Raji (cell line): Measurements from ENCODE around the gene MROH7.

Experiments used
- POLR2A ChIP-seq: IDR thresholded peaks from 2 replicates; pipeline ENCODE4 v1.6.1; 2011; ENCODE audit warnings: low read depth, low read length, control low read depth; ENCODE audit not compliant: insufficient read depth

The MROH7 gene

DNA sequence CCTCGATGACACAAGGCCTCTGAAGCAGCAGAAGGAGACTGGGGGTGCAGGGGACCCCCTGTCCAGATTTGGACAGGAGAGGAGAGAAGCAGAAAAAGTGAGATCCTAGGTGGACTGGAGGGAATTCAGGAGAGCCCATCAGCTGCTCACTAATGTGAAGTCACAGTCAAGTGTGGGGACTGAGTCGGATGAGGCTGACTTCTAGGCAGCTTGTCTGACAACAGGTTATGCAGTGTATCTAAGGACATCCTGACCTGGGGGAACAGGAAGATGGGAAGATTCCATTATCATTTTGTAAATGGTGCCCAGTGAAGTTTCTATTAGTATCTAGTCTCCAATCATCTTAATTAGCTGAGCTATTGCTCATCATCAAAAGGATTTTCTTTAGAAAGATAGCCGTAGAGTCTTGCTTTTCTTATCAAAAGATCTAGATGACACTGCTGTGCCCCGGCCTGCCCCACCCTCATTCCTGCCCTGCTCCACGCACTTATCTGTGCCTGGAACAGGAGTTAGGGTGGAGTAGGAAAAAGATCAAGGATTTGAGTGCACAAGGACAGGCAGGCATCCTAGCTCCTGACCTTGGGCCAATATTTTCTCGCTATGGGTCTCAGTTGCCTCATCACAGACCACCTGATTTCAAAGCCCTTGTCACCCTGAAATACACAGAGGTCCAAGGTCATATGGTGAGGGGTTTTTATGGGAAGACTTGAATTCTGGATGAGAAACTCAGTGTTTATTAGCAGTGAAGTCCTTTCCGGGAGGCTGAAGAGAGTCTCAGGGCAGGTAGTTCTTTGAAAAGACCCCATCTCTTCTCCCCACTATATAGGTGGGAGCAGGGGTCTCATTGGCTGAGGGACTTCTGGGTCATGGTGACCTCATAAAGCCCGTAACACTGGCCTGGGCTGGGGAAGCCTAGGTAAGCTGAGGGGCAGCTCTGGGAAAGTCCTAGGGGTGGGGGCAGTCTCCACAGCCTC, at the start of gene MROH7:
Gene MROH7 (plus strand): TSS at position 924 of the 974 bp plus-strand sequence. CDS start 11,141 bp downstream, outside the sequence.
- TF ChIP-seq POLR2A = no peak

DNA sequence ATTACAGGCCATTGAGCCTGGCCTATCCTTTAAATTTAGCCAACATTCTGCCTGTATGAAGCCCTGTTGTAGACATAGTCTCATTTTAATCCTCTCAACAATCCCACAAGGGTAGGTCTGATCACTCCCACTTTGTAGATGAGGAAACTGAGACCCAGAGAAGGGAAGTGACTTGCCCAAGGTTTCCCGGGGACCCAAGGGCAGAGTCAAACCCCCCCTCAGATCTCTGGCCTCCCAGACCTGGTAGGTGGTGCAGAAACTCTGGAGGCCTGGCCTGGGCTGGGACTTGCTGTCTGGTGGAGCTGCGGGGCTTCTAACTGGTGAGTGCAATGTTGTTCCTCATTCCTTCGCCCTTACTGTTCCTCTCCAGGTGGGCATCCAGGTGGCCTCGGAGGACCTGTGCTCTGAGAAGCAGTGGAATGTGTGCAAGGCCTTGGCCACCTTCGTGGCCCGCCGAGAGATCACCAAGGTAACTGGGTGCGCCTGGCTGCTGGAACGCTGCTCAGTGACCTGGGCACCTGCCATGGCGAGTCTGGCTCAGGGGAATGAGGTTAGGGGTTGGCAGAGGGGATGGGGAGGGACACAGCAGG, 47.9 kb upstream of the MROH7 start:
- TF ChIP-seq POLR2A = no peak

- no peak for TF ChIP-seq POLR2A
Observed at GRCh38 chr1:54594463-54594862, 47.1 kb upstream of the MROH7 start.

- no peak for TF ChIP-seq POLR2A
Observed at GRCh38 chr1:54595956-54596498, 45.6 kb upstream of the MROH7 start.

DNA sequence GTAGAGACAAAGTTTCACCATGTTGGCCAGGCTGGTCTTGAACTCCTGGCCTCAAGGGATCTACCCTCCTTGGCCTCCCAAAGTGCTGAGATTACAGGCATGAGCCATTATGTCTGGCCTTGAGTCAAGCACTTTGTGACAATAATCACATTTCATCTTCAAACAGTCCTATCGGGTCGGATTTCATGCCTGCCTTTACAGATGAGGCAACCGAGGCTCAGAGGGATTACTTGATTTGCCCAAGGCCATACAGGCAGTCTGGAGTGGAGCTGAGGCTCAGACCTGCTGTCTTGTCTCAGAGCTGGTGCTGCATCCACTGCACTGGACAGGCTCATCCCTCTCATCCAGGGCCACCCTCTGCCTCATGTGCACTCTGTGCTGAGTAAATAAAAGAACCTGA, 44.8 kb upstream of the MROH7 start:
- no peak for TF ChIP-seq POLR2A

GRCh38 chr1:54597455-54598030, 44.0 kb upstream of the MROH7 start:
- no peak for TF ChIP-seq POLR2A

- no peak for TF ChIP-seq POLR2A
Observed at GRCh38 chr1:54599211-54599823, 42.3 kb upstream of the MROH7 start.

DNA sequence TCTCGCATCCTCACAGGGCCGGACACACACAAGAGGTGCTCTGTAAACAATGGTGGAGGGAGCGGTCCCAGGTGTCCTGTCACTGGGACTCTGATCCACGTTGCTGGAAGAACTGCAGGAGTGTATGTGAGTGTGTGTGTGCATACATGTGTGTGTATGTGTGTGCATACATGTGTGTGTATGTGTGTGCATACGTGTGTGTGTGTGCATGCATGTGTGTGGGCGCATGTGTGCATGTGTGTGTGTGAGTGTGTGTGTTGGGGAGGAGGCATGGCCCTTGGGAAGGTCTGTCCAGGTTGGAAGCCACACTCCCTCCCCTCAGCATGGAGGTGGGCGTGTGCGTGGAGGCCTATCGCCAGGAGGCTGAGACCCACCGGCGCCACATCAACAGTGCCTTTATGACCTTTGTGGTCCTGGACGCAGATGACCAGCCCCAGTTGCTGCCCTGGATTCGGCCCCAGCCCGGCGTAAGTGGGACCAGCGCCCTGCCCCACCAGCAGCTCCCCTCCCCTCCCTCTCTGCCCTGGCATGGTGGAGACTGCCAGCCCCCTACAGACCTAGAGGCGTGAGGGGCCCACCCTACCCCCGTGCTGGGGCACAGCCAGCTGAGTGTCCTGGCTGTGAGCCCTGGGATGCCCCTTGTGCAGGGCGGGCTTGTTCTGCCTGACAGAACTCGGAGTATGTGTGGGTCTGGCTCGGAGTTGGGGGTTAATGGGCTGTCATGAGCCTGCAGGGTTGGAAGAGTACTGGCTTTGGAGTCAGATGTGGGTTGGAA, 40.5 kb upstream of the MROH7 start:
- TF ChIP-seq POLR2A = no peak

DNA sequence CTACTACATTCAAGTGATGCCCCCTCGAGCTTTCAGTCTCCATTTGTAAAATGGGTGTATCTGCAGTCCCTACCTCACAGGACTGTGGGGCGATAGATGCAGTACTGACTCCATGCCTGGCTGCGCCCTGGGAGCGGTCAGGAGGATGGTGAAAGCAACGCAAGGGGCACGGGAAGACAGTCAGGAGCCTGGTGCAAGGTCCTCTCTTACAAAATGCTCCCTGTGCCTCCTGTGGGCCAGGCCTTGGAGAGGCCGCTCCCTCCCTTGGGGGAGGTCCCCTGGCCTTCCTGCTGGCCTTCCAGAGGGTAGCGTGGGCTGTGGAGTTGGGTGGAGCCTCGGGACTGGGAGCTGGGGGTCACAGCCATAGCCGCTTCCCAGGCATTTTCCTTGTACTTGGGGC, 39.9 kb upstream of the MROH7 start:
- TF ChIP-seq POLR2A = no peak

DNA sequence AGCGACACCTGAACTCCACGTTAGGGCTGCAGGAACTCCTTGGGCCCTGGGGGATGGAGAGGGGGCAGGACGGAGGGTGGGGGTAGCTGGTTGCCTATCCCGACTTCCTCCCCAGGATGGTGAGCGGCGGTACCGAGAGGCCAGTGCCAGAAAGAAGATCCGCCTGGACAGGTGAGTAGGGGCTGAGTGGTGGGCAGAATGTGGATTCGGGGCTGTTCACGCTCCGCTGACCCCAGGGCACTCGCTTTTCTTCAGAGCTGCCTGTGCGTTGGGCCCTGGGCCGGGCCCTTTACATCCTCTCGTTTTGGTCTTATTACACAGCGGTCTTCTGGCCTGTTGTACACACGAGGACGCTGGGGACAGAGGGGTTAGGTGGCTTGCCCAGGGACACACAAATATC, 39.0 kb upstream of the MROH7 start:
- no peak for TF ChIP-seq POLR2A

- TF ChIP-seq POLR2A = no peak
Observed at GRCh38 chr1:54603241-54603640, 38.3 kb upstream of the MROH7 start.

DNA sequence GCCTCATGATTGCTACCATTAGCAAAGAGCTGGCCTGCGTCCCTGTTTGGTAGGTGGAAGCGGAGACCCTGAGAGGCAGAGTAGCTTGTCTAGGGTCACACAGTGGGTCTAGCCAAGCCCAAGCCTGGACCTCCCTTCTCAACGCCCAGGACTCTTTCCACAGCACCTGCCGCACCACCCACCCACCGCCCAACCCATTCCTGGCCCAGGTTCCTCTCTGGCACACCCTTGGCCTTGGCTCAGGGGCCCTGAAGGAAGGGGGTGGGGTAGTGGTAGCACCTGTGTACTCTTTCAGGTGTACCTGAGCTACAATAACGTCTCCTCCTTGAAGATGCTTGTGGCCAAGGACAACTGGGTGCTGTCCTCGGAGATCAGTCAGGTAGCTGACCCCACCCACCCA, 37.5 kb upstream of the MROH7 start:
- TF ChIP-seq POLR2A = no peak

DNA sequence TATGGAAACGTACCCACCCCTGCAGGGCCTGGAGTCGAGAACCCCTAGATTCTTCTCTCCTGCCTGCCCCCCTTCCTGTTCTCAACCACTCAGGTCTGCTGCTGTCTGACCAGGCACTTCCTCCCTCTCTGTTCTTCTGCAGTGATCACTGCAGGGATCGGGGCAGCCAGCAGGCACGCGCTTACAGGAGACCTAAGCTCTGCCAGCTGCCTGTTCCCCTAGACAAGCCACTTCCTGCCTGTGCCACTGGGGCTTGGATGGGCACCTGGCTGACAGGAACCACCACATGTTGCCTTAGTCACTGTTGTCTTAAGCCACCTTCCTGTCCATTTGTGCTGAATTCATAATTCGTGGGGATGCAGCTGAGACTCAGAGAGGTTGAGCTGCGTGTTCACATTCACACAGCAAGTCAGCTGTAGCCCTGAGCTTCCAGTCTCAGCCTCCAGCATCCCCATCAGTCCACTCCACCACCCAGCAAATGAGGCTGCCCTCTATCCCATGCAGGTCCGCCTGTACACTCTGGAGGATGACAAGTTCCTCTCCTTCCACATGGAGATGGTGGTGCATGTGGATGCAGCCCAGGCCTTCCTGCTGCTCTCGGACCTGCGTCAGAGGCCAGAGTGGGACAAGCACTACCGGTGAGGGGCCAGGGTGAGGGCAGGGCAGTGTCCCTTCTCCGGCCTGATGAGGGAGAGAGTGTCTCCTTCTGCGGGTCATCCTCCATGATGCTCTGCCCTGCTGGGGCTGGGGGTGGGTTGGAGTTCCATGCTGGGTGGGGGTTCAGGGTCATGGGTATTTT, 36.8 kb upstream of the MROH7 start:
- no peak for TF ChIP-seq POLR2A

DNA sequence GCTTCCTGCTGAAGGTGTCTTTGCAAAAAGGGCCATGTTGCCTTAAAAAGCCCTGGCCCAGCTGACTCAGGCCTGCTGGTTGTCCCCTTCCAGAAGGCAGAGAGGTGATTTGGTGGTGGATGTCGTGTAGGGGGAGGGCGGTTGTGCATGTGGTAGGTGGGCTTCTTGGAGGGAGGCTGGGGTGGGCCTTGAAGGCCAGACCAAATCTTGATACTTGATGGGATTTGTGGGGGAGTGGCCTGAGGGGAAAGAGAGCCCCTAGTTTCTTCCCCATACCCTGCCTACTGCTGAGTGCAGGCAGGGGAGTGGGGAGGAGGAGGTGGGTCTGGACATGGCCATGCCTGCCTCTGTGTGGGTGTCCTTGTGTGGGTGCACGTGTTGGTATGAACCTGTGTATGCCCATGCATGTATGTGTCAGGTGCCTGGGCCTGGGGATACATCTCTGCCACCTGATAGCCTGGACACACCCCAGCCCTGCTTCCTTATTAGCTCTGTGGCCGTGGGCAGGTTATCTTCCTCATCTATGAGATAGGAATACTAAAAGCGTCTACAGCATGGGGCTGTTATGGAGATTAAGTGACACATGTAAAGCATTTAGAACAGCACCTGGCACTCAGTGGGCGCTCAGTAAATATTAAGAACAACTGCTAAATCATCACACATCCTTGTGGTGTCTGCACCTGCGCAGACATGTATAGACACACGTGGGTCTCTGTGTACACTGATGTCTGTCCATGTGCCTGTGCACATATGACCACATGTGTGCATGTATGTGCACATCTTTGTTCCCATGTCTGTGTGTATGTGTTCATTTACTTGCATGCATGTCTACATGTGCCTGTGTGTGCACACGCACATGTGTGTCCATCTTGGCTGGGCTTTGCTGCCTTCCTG, 35.2 kb upstream of the MROH7 start:
- TF ChIP-seq POLR2A = no peak
